VCaP (cell line): ENCODE measurements around the gene ZNF302.
A peak's percentile ranks its signal among the peaks of the same experiment; 100 is the strongest.

Experiments used
- H3K27ac ChIP-seq: fragments of 450-650 bp; 2 replicates; pipeline ENCODE4 v1.5.1; 2017
- TF ChIP-seq, protein P1 (sequence below): fragments of 450-650 bp; conservative IDR thresholded peaks from 2 replicates; pipeline ENCODE4 v1.5.1; 2017; ENCODE audit warnings: mild to moderate bottlenecking, moderate library complexity

The ZNF302 gene

GRCh38 chr19:34666200-34666957 lies 11.1 kb upstream of the ZNF302 start:
- peak overlapping the region; percentile 71; the same call in 1 of the 2 replicates for H3K27ac ChIP-seq
- TF ChIP-seq, protein P1, sequence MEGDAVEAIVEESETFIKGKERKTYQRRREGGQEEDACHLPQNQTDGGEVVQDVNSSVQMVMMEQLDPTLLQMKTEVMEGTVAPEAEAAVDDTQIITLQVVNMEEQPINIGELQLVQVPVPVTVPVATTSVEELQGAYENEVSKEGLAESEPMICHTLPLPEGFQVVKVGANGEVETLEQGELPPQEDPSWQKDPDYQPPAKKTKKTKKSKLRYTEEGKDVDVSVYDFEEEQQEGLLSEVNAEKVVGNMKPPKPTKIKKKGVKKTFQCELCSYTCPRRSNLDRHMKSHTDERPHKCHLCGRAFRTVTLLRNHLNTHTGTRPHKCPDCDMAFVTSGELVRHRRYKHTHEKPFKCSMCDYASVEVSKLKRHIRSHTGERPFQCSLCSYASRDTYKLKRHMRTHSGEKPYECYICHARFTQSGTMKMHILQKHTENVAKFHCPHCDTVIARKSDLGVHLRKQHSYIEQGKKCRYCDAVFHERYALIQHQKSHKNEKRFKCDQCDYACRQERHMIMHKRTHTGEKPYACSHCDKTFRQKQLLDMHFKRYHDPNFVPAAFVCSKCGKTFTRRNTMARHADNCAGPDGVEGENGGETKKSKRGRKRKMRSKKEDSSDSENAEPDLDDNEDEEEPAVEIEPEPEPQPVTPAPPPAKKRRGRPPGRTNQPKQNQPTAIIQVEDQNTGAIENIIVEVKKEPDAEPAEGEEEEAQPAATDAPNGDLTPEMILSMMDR = no peak

DNA sequence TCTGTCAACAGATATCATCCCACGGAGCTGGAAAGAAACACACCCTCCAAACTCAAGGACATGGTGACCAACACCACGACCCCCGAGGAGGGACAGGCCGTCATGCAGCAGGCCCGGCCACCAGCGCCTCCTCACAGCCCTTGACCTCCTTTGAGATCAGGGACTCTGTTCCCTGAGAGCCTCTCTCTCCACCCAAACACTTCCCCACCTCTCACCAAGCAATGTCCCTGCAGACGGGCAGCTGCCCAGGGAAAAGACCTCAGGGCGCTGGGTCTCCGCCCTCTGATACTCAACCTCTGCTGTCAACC lies 10.6 kb upstream of the ZNF302 start:
- TF ChIP-seq, protein P1 = no peak
- H3K27ac ChIP-seq = peak overlapping the region; percentile 71; the same call in 1 of the 2 replicates

DNA sequence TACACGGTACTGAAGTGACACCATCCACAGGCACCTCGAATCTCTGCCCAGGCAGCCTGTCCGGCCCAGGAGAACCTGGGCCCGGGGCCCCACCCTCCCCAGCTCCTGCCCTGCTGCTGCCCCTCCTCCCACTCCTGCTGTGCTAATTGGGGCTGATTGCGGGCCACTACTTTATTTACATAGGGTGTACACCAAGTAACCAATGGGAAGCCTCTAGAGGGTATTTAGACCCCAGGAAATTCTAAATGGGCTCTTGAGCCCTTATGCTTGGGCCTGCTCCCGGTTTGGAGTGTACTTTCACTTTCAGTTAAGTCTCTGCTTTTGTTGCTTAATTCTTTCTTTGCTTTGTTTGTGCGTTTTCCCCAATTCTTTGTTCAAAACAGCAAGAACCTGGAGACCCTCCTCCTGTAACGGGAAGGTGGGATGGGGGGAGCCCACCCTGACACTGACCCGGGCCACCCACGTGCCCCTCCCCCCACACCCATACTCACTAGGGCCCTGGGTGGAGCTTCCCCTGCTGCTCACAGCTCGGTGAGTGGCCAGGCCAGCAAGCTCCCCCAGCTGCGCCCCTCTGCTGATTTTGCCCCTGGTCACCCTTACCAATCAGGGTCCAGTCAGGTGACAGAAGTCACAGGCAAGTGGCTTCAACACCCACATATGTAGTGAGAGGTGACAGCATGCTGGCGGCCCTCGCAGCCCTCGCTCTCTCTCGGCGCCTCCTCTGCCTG lies 10.0 kb upstream of the ZNF302 start:
- TF ChIP-seq, protein P1 = no peak
- H3K27ac ChIP-seq = peak overlapping the region; percentile 71

DNA sequence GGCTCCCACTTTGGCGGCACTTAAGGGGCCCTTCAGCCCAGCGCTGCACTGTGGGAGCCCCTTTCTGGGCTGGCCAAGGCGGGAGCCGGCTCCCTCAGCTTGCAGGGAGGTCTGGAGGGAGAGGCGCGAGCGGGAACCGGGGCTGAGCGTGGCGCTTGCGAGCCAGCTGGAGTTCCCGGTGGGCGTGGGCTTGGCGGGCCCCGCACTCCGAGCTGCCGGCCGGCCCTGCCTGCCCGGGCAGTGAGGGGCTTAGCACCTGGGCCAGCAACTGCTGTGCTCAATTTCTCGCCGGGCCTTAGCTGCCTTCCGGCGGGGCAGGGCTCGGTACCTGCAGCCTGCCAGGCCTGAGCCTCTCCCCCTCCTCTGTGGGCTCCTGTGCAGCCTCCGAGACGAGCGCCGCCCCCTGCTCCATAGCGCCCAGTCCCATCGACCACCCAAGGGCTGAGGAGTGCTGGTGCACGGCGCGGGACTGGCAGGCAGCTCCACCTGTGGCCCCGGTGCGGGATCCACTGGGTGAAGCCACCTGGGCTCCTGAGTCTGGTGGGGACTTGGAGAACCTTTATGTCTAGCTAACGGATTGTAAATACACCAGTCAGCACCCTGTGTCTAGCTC lies 9.3 kb upstream of the ZNF302 start:
- peak overlapping the region; percentile 71 for H3K27ac ChIP-seq

- H3K27ac ChIP-seq = peak overlapping the region; percentile 71
Observed at GRCh38 chr19:34668690-34669089, 8.8 kb upstream of the ZNF302 start.

- TF ChIP-seq, protein P1 = no peak; the same call in 1 of the 2 replicates
- peak overlapping the region; percentile 71 for H3K27ac ChIP-seq
Observed at GRCh38 chr19:34669305-34669704, 8.2 kb upstream of the ZNF302 start.

DNA sequence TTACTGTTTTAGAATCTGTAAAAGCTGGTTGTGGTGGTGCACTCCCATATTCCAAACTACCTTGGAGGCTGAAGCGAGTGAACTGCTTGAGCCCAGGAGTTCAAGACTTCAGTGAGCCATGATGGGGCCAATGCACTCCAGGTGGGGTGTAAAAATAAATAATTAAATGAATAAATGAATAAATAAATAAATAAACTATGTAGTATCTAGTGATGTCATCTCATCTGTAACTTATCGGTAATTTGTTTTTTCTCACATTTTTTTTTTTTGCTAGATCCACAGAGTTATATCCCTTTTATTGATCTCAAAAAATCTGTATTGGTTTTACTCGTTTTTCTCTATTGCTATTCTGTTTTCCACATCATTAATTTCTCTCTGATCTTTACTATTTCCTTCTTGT lies 5.5 kb upstream of the ZNF302 start:
- TF ChIP-seq, protein P1 = no peak
- no peak overlapping the region for H3K27ac ChIP-seq

GRCh38 chr19:34673590-34673989 lies 3.9 kb upstream of the ZNF302 start:
- H3K27ac ChIP-seq = no peak overlapping the region
- TF ChIP-seq, protein P1 = no peak
